Activated CD4-positive, alpha-beta memory T cell treated with anti-CD3 and anti-CD28 coated beads for 36 hours (primary cell): ENCODE measurements around the gene PLXNA4. TPM values are rescaled to one million over a fixed set of nuclear protein-coding genes. Genes with fewer than 3 reads are reported as not detected.
A peak's percentile ranks its signal among the peaks of the same experiment; 100 is the strongest.

Source experiments
- CTCF ChIA-PET: fragments of 350-600 bp; sonication (Branson Sonifier 250); formaldehyde crosslinking; loops from one replicate; lab custom pipeline; 2021; ENCODE audit warnings: antibody characterized with exemption, inconsistent platforms; lab: Charles Lee
- POLR2A ChIA-PET: fragments of 350-600 bp; sonication (Branson Sonifier 250); formaldehyde crosslinking; loops from one replicate; lab custom pipeline; 2021; ENCODE audit warnings: antibody characterized with exemption; lab: Charles Lee
- DNase-seq: peaks from one replicate; pipeline ENCODE4 v3.0.0-alpha.2; 2020
- H3K27ac Mint-ChIP-seq: one replicate; pipeline ENCODE4 v1.8.0; 2021; ENCODE audit warnings: mixed read lengths
- H3K27me3 Mint-ChIP-seq: one replicate; pipeline ENCODE4 v1.8.0; 2021; ENCODE audit warnings: mixed read lengths
- H3K36me3 Mint-ChIP-seq: one replicate; pipeline ENCODE4 v1.8.0; 2021; ENCODE audit warnings: mixed read lengths
- H3K4me1 Mint-ChIP-seq: one replicate; pipeline ENCODE4 v1.8.0; 2021; ENCODE audit warnings: low read depth, mixed read lengths
- H3K4me3 Mint-ChIP-seq: one replicate; pipeline ENCODE4 v1.8.0; 2021; ENCODE audit warnings: mild to moderate bottlenecking, mixed read lengths
- H3K9me3 Mint-ChIP-seq: one replicate; pipeline ENCODE4 v1.8.0; 2021; ENCODE audit warnings: mixed read lengths
- intact Hi-C: fragments of 100-400 bp; cut with micrococcal nuclease; formaldehyde crosslinking; loops from one replicate; pipeline ENCODE4 v1.15.1; 2023
- total RNA-seq, 2 experiments: library from RNA; stranded (reverse); gene quantifications; one replicate each; pipeline ENCODE4 v1.2.3, GENCODE V29; 2021

The PLXNA4 gene
- total RNA-seq, 2 experiments from 2014 or later = 0.17 to 0.24 TPM

GRCh38 chr7:132322970-132323369, 253.3 kb downstream of the PLXNA4 start:
- ChIA-PET POLR2A (no interaction called here), CTCF (no interaction called here)
- H3K4me3 Mint-ChIP-seq = no peak overlapping the region
- intact Hi-C loops = no loop called here
- no peak for DNase-seq
- no peaks in the 10 kb centered on the region for H3K36me3 Mint-ChIP-seq
- H3K27ac Mint-ChIP-seq = no peak overlapping the region
- H3K27me3 Mint-ChIP-seq = peaks cover 16% of the 10 kb centered on the region
- H3K4me1 Mint-ChIP-seq = peaks cover 10% of the 10 kb centered on the region
- H3K9me3 Mint-ChIP-seq = no peaks in the 10 kb centered on the region

GRCh38 chr7:132321387-132321786, 254.9 kb downstream of the PLXNA4 start:
- no peaks in the 10 kb centered on the region for H3K9me3 Mint-ChIP-seq
- H3K36me3 Mint-ChIP-seq = no peaks in the 10 kb centered on the region
- no peak overlapping the region for H3K4me3 Mint-ChIP-seq
- peaks cover 10% of the 10 kb centered on the region for H3K4me1 Mint-ChIP-seq
- peaks cover 17% of the 10 kb centered on the region for H3K27me3 Mint-ChIP-seq
- CTCF ChIA-PET = interaction anchor here (1.5 to 1.9 kb wide), 2 partner anchors 236 to 259 kb away, joined by 4 to 10 read pairs; no protein-coding TSS in a partner anchor
- intact Hi-C loops = no loop called here
- POLR2A ChIA-PET = no interaction called here
- no peak overlapping the region for H3K27ac Mint-ChIP-seq
- no peak for DNase-seq

GRCh38 chr7:132319481-132319880, 256.8 kb downstream of the PLXNA4 start:
- Mint-ChIP-seq H3K9me3 (no peaks in the 10 kb centered on the region), H3K4me1 (peaks cover 10% of the 10 kb centered on the region), H3K4me3 (no peak overlapping the region), H3K27ac (no peak overlapping the region), H3K36me3 (no peaks in the 10 kb centered on the region), H3K27me3 (peaks cover 16% of the 10 kb centered on the region)
- POLR2A ChIA-PET = no interaction called here
- no peak for DNase-seq
- intact Hi-C loops = loop anchor here (2.0 kb wide), 1 partner anchor 911 kb away; no protein-coding TSS in a partner anchor
- CTCF ChIA-PET = interaction anchor here (0.9 to 2.5 kb wide), 6 partner anchors 10 to 550 kb away, joined by 3 to 76 read pairs (median 5); no protein-coding TSS in a partner anchor

DNA sequence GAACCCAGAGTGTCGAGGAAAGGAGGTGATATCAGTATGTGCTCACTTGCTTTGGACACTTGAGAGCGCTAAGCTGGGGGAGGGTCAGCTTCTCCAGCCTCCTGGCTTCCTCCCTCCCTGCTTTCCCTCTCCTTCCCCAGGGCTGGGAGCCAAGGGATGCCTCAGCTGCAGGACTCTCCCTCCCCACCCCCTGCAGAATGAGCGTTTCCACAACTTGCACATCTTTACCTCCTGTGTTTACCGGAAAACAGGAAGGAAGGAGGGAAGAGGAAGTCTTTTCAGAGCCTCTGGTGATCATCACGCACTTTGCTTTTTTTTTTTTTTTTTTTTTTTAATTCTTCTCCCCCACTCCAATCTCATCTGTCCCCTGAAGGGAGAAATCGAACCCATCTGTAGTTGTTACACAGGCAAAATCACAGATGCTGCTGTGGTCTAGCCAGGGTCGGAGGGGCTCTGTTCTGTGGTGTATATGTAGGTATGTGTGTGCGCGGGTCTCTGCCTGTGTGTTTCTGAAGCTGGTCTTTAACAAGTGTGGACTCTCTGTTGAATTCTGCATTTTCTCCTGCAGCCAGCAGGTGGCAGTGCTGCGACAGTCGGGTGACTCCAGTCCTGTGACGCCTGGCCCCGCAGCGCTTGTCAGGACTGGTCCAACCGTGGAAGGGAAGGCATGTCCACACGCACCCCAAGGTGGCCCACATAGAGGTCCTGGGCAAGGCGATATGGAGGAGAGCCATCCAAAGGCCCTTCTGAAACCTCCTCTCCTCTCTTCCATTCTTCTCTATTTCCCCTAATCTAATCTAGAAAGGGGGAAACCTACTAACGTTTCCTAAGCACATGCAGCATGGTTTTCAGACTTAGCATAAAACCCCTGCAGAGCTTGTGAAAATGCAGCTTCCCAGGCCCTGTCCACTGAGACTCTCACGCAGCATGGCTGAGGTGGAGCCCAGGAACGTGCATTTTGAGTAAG, 257.6 kb downstream of the PLXNA4 start:
- H3K4me1 Mint-ChIP-seq = peaks cover 10% of the 10 kb centered on the region
- intact Hi-C loops = loop anchor here (1.0 to 2.0 kb wide), 2 partner anchors 262 to 912 kb away; no protein-coding TSS in a partner anchor
- no peaks in the 10 kb centered on the region for H3K9me3 Mint-ChIP-seq
- H3K27ac Mint-ChIP-seq = no peak overlapping the region
- H3K36me3 Mint-ChIP-seq = no peaks in the 10 kb centered on the region
- POLR2A ChIA-PET = no interaction called here
- H3K27me3 Mint-ChIP-seq = peaks cover 16% of the 10 kb centered on the region
- CTCF ChIA-PET = interaction anchor here (0.6 to 2.5 kb wide), 28 partner anchors 9 to 1451 kb away, joined by 3 to 76 read pairs (median 3); no protein-coding TSS in a partner anchor
- DNase-seq = peak; percentile 84
- no peak overlapping the region for H3K4me3 Mint-ChIP-seq

- POLR2A ChIA-PET = no interaction called here
- CTCF ChIA-PET = interaction anchor here (0.7 to 2.5 kb wide), 6 partner anchors 8 to 1116 kb away, joined by 3 to 76 read pairs (median 4); no protein-coding TSS in a partner anchor
- no peak for DNase-seq
- Mint-ChIP-seq H3K36me3 (no peaks in the 10 kb centered on the region), H3K4me1 (peaks cover 10% of the 10 kb centered on the region), H3K27me3 (peaks cover 16% of the 10 kb centered on the region), H3K9me3 (no peaks in the 10 kb centered on the region), H3K27ac (no peak overlapping the region), H3K4me3 (no peak overlapping the region)
- intact Hi-C loops = loop anchor here (1.0 to 2.0 kb wide), 2 partner anchors 262 to 913 kb away; no protein-coding TSS in a partner anchor
These were observed 258.4 kb downstream of the PLXNA4 start for GRCh38 chr7:132317701-132318351.

- intact Hi-C loops = no loop called here
- Mint-ChIP-seq H3K27me3 (peaks cover 16% of the 10 kb centered on the region), H3K4me3 (no peak overlapping the region), H3K36me3 (no peaks in the 10 kb centered on the region), H3K27ac (no peak overlapping the region), H3K4me1 (no peaks in the 10 kb centered on the region), H3K9me3 (no peaks in the 10 kb centered on the region)
- POLR2A ChIA-PET = no interaction called here
- DNase-seq = no peak
- CTCF ChIA-PET = no interaction called here
These were observed 263.7 kb downstream of the PLXNA4 start for GRCh38 chr7:132312531-132313055.

DNA sequence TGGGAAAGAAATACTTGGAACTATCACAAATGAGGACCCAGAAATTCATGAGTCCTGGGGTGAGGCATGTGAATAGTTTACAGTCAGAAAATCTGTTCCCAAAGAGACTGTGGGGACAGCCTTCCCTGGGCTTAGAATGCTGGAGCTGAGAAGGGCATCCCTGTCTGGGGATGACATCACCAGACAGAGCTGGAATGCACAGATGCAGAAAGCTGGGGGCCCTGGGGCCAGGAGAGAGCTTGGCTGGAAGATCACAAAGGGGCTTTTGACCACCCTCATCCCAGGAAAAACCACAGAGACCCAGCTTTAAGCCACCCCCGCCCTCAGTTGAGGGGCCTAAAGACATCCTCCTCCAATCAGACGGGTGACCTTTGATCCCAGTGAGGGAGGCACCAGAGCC, 264.5 kb downstream of the PLXNA4 start:
- Mint-ChIP-seq H3K4me1 (no peaks in the 10 kb centered on the region), H3K9me3 (no peaks in the 10 kb centered on the region), H3K27me3 (peaks cover 13% of the 10 kb centered on the region), H3K27ac (no peak overlapping the region), H3K4me3 (no peak overlapping the region), H3K36me3 (no peaks in the 10 kb centered on the region)
- POLR2A ChIA-PET = no interaction called here
- CTCF ChIA-PET = interaction anchor here (0.8 to 1.2 kb wide), 3 partner anchors 168 to 571 kb away, joined by 3 read pairs; no protein-coding TSS in a partner anchor
- intact Hi-C loops = no loop called here
- no peak for DNase-seq

DNA sequence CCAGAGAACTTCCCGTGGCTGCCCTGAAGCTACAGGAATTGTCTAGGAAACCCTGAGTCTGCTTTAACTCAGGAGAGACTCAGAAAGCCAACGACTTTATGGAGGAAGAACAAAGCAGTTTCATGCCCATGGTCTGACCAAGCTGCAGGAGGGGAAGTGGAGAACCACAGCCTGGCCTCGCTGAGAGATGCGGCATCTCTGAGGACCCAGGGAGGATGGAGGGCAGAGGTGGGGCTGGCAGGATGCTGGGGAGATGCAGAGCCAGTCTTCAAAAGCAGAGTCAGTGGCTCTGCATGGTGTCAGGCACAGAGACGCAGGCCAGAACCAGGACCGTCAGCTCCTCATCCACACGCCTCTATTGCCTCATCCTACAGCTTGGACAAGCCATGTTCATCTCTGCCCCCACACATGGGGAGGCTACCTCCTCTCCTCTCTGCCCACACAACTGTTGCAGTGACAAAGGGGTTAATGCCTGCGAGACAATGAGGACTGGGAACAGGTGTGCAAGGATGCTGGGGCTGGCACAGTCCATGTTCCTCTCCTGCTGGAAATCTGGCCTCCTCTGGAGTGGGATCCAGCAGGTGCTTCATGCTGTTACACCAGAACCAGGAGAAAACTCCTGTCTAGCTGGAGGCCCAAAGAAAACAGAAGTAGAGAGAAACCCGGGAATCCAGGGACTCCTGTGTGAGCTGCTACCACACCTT, 267.0 kb downstream of the PLXNA4 start:
- CTCF ChIA-PET = interaction anchor here (1.8 to 2.4 kb wide), 2 partner anchors 10 to 271 kb away, joined by 5 to 12 read pairs; no protein-coding TSS in a partner anchor
- no peaks in the 10 kb centered on the region for H3K36me3 Mint-ChIP-seq
- no peak overlapping the region for H3K27ac Mint-ChIP-seq
- POLR2A ChIA-PET = no interaction called here
- no peak for DNase-seq
- H3K27me3 Mint-ChIP-seq = peaks cover 13% of the 10 kb centered on the region
- no peak overlapping the region for H3K4me3 Mint-ChIP-seq
- intact Hi-C loops = no loop called here
- H3K9me3 Mint-ChIP-seq = no peaks in the 10 kb centered on the region
- H3K4me1 Mint-ChIP-seq = no peaks in the 10 kb centered on the region

DNA sequence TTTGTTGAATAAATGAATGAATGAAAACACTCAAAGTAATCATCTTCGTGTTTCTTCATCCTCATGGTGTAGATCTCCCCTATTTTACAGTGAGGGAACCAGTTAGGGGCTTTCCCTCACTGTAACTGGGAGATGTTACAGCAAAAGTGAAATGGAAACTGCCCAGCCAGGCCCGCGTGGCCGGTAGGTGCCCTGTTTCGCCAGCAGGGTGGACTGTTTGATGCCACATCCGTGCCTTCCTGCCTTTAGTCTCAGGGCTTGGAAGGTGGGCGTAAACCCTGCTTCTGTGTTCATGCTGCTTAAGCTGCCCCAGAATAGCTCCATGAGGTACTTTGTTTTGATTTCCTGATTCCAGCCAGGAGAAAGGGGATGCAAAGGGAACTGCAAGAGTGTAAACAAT, 268.8 kb downstream of the PLXNA4 start:
- Mint-ChIP-seq H3K27me3 (peaks cover 10% of the 10 kb centered on the region), H3K4me1 (no peaks in the 10 kb centered on the region), H3K27ac (no peak overlapping the region), H3K36me3 (no peaks in the 10 kb centered on the region), H3K4me3 (no peak overlapping the region), H3K9me3 (no peaks in the 10 kb centered on the region)
- ChIA-PET POLR2A (no interaction called here), CTCF (interaction anchor here (1.0 kb wide), 1 partner anchor 11 kb away, joined by 5 read pairs; no protein-coding TSS in a partner anchor)
- DNase-seq = no peak
- intact Hi-C loops = no loop called here

DNA sequence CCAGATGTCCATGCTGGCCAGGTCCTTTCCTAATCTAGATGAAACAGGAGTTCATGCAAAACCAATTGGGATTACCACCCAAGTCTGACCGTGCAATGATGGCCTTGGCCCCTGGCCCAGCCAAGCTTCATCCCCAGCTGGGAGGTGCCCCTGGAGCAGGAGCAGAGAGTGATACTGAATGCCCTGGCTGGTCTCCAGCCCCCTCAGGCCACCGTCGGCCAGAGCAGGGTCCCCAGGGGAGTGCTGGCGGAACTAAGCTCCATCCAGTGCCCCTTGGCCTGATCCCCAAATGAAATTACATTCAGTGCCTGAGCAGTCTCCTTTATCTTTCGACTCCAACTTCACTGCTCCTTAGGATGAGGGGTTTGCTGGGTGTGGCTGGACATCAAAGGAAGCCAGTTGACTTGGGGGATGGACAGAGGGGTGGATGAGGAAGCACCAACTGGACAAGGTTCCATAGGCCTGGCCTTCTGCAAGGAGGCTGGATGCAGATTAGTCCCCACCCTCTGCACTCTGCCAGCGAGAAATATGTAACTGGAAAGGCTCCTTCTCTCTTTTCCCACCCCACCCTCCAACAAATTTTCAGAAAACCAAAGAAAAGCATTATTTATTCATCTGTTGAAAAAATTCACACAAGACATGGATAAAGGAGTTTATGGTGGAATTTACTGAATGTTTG, 275.5 kb downstream of the PLXNA4 start:
- Mint-ChIP-seq H3K4me1 (no peaks in the 10 kb centered on the region), H3K27me3 (no peaks in the 10 kb centered on the region), H3K36me3 (no peaks in the 10 kb centered on the region), H3K4me3 (no peak overlapping the region), H3K27ac (no peak overlapping the region), H3K9me3 (no peaks in the 10 kb centered on the region)
- intact Hi-C loops = no loop called here
- no peak for DNase-seq
- ChIA-PET POLR2A (no interaction called here), CTCF (no interaction called here)

DNA sequence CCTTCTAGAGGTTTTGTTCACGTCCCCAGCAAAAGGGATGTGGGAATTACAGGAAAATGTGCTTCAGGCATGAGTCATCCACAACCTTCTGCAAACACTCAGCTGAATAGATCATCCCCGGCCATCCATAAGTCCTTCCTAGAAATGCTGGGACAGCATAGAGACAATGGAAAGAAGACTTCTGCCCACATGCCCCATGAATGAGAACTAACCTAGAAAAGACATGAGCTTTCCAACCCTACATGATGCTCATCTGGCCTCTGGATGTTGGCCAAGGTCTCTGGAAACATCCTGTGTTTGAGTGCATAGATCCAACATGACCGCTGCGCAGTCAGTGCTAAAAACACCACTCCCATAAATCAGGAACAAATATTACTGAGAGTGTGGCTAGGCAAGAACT, 277.5 kb downstream of the PLXNA4 start:
- Mint-ChIP-seq H3K36me3 (no peaks in the 10 kb centered on the region), H3K4me1 (no peaks in the 10 kb centered on the region), H3K27ac (no peak overlapping the region), H3K9me3 (no peaks in the 10 kb centered on the region), H3K4me3 (no peak overlapping the region), H3K27me3 (no peaks in the 10 kb centered on the region)
- DNase-seq = no peak
- POLR2A ChIA-PET = no interaction called here
- CTCF ChIA-PET = no interaction called here
- intact Hi-C loops = no loop called here
